Right ventricle myocardium superior (tissue), 1 donor: ENCODE results near the gene OR7A17. TPM values are rescaled to one million over a fixed set of nuclear protein-coding genes. Genes with fewer than 3 reads are reported as not detected.

Experiments
- ATAC-seq: fragments of 200-7000 bp; cut with Tn5 transposase; one replicate; pipeline ENCODE4 v1.9.1; 2020; ENCODE audit warnings: mild to moderate bottlenecking; ENCODE audit not compliant: poor library complexity
- DNase-seq: peaks from one replicate; pipeline ENCODE4 v3.0.0-alpha.2; 2020
- intact Hi-C: fragments of 100-400 bp; cut with DNase I; formaldehyde crosslinking; loops from one replicate; pipeline ENCODE4 v1.11.2; 2022
- long read RNA-seq: library from polyadenylated mRNA; unstranded; transcript quantifications from one replicate; pipeline ENCODE4 v2.0.0, GENCODE V29; 2021
- total RNA-seq: library from RNA; stranded (reverse); fragmentation: NEBNext Ultra II Directional; extraction: Animal tissue kit (Norgen Biotek cat#: 25700); gene quantifications from one replicate; pipeline ENCODE4 v1.2.1, GENCODE V29; 2021
- donor health status: DM: no; HTN: yes; CAD: no; lungs with severe emphysema.

The OR7A17 gene
- total RNA-seq, result not detected
- long read RNA-seq, result 0 reads

GRCh38 chr19:14886032-14886431 lies at the start of gene OR7A17:
Gene OR7A17, minus strand, starts transcription at chr19:14886132. Its CDS starts 4,777 bp downstream, at chr19:14881355.
- ATAC-seq (no peak), DNase-seq (no peak)
- intact Hi-C loops, result loop anchor here (10.0 kb wide), 1 partner anchor 311 kb away; the partner anchor contains the start of gene NDUFB7

- DNase-seq, result no peak
- intact Hi-C loops, result no loop called here
- no peak for ATAC-seq
Measured at GRCh38 chr19:14933506-14933905, 47.6 kb upstream of the OR7A17 start.

DNA sequence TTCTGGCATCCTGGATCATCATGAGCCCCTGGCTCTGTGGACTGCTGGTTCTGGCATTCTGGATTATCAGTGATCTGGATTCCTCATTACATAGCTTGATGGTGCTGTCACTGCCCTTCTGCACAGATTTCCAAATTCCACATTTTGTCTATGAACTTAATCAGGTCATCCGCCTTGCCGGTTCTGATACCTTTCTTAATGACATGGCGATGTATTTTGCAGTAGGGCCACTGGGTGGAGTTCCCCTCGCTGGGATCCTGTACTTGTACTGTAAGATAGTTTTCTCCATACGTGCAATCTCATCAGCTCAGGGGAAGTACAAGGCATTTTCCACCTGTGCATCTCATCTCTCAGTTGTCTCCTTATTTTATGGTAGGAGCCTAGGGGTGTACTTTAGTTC lies 30.9 kb upstream of the OR7A17 start:
- no peak for DNase-seq

GRCh38 chr19:14915116-14915515 lies 29.2 kb upstream of the OR7A17 start:
- intact Hi-C loops, result no loop called here
- ATAC-seq (no peak), DNase-seq (no peak)

More for the DNA sequence above, 30.9 kb upstream of the OR7A17 start:
- intact Hi-C loops, result no loop called here
- ATAC-seq, result no peak

GRCh38 chr19:14906711-14907110 lies 20.8 kb upstream of the OR7A17 start:
- ATAC-seq (no peak), DNase-seq (no peak)
- intact Hi-C loops, result no loop called here

DNA sequence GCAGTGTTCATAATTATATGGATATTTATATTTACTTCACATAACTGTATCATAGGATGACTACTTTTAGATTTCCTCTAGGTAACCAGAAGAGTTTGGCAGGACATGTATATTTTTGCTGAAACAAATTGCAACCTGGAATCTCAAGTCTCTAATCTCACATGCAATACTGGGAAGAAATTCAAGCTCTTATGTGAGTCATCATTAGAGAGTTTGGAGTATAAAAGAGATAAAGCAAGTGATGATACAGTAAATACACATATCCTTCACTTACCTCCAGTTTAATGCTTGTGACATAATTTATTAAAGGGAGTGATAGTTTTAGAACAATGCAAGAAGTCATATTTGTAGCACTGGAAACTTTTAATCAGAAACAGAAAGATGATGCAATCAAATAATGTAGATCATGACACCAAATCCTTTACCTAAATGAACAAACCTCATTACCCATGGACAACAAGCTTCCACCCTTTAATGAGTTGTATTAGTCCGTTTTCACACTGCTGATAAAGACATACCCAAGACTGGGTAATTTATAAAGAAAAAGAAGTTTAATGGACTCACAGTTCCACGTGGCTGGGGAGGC lies 15.8 kb upstream of the OR7A17 start:
- DNase-seq, result no peak
- no peak for ATAC-seq
- intact Hi-C loops, result no loop called here

DNA sequence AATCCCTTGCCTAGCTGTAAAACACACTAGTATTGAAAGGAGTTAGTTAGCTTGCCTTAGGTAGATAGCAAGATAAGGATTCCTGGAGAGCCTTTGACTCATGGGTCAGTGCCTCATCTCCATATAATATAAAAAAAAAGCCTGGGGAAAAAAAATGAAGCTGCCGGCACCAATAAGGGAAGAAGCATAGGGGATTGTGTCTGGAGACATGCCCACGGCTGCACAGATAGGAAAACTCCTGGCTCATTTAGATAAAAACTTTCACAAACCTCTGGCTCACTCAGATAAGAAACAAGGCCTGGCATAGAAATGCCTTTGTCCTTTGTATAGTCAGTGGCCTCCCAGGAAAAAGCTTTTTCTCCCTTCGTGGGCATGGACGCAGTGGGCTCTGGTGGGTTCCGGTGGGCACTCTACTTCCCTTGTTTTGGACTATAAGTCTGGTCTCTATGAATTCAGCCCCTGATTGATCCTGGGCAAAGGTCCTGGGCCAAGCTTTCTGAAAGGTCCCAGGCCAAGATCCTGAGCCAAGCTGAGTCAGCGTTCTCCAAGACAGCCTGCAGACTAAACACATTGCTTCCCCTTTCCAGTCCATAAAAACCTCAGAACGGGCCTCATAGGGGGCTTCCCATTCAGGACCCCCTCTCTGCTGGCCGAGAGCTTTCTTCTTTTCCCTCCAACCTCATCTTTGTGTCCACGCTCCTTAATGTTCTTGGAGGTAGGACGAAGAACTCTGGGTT lies 4.9 kb upstream of the OR7A17 start:
- no peak for DNase-seq
- intact Hi-C loops, result no loop called here
- no peak for ATAC-seq

DNA sequence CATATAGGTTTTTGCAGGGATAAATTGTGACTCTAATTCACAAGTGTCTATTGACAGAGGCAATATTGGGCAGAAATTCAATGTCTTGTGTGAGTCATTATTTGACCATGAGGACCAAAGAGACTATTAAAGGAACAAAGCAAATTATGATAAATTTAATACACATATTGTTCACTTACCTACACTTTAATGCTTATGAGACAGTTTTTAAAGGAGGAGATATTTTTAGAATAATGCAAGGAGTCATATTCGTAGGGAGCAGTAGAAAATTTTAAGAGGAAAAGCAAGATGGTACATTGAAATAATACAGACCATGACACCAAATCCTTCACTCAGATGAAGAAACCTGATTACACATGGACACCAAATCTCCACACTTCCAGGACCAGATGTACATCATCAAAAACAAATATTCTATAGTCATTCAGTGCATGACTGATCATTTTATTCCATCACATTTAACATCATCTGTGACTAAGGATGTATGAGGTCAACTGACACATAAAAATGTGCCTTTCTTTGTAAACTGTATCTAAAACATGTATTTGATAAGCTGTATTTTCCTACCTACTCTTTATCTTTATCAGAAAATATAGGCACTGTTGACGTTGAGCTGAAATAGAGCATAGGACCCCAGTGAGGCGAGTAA lies 4.2 kb upstream of the OR7A17 start:
- DNase-seq (no peak), ATAC-seq (no peak)
- intact Hi-C loops, result loop anchor here (10.0 kb wide), 1 partner anchor 315 kb away; the partner anchor contains the start of gene NDUFB7

GRCh38 chr19:14871619-14872230 lies 14.2 kb downstream of the OR7A17 start:
- no peak for ATAC-seq
- DNase-seq, result no peak
- intact Hi-C loops, result no loop called here

- DNase-seq (no peak), ATAC-seq (no peak)
- intact Hi-C loops, result no loop called here
Measured at GRCh38 chr19:14868497-14868896, 17.4 kb downstream of the OR7A17 start.

- no peak for DNase-seq
- ATAC-seq, result no peak
- intact Hi-C loops, result no loop called here
Measured at GRCh38 chr19:14848822-14849221, 37.1 kb downstream of the OR7A17 start, which contains the start of gene OR7A10. Gene OR7A10, minus strand, starts transcription at chr19:14848922. Its CDS starts 7,045 bp downstream, at chr19:14841877.

DNA sequence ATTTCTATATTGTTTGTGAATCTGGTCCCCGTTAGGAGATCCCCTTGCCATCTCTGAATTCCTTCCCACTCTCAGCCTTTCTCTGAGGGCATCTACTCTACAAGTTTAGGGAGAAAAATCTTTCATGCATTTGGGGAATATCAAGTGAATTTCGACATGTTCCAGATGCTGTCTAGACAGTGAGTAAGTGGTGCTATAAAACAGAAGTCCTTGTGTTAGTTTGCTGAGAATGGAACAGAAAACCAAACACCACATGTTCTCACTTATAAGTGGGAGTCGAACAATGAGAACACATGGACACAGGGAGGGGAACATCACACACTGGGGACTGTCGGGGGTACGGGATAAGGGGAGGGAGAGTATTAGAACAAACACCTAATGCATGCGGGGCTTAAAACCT lies 42.4 kb downstream of the OR7A17 start:
- ATAC-seq, result no peak
- DNase-seq, result no peak
- intact Hi-C loops, result no loop called here

GRCh38 chr19:14843169-14843568 lies 42.8 kb downstream of the OR7A17 start:
- ATAC-seq (no peak), DNase-seq (no peak)
- intact Hi-C loops, result no loop called here

- ATAC-seq (no peak), DNase-seq (no peak)
- intact Hi-C loops, result no loop called here
Measured at GRCh38 chr19:14840206-14840605, 45.7 kb downstream of the OR7A17 start.

DNA sequence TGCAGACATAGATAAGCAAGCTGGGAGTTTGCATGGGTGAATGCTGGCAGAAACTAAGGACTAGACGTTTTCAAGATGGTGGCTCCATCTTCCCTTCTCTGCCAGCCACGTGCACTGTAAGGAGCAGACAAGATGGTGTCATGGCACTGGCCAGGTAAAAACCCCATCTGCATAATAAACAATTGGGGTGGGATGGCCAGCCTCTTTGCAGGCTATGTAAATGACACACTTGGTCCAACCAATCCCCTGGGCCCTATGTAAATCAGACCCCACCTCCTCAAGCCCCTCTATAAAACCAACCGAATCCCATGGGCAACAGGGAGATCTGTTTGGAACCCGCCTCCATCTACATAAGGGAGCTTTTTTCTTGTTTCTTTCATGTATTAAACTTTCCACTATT lies 48.5 kb downstream of the OR7A17 start:
- intact Hi-C loops, result no loop called here
- no peak for DNase-seq
- ATAC-seq, result no peak

DNA sequence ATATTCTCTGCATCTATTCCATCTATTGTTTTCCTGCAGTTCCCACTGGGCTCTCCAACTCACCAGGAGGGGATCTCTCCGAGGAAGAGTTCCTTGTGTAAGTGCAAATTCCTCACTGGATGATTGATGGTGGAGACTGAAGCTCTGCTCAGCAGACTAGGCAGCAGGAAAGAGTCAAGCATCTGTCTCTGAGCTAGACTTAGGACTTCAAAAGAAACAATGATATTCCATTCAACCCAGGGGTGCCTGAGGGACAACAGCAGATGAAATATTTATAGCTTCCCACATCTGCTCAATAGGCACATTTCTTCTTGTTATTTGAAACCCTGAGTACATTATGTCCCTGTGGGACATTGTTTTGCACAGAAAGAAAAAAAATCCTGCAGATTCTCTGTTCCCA lies 50.9 kb downstream of the OR7A17 start, which contains the start of the genes OR7A5 and OR7C1:
Gene OR7A5, minus strand, starts transcription at position 175 of the 400 bp plus-strand sequence. CDS start 6,944 bp downstream, outside the sequence.
Gene OR7C1, minus strand, starts transcription at position 175 of the 400 bp plus-strand sequence. CDS start 35,049 bp downstream, outside the sequence.
- DNase-seq, result no peak
- peak; percentile 41 for ATAC-seq
- intact Hi-C loops, result no loop called here

DNA sequence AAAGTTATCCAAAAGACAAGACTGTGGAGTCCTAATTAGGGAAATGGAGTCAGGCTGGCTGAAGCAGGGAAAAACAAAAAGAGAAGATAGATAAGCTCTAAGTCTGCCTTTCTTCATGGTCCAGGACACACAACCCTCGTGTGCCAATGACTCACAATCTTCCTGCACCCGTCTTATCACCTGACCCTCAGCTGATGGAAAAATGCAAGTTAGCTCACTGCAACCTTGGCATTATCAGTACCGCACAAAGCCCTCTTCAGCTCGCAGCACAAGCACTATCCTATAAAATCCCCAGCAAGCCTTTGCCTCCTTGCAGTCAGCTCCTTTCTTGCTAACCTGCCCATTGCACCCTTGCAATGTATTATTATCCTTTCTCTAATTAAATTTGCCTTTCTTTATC lies 55.2 kb downstream of the OR7A17 start:
- DNase-seq (no peak), ATAC-seq (no peak)
- intact Hi-C loops, result no loop called here
